HG03457 (cell line): ENCODE data around the gene SPON1.
"Not testable (repeated sequence)": the region's sequence is repeated elsewhere in the genome, so short reads cannot be mapped to it uniquely, and the experiment has no call there.

Experiments used
- ATAC-seq: cut with Tn5 transposase; IDR thresholded peaks from one replicate; pipeline ENCODE4 v1.9.1; 2021; ENCODE audit warnings: moderate number of reproducible peaks; ENCODE audit not compliant: unreplicated experiment

SPON1 gene

DNA sequence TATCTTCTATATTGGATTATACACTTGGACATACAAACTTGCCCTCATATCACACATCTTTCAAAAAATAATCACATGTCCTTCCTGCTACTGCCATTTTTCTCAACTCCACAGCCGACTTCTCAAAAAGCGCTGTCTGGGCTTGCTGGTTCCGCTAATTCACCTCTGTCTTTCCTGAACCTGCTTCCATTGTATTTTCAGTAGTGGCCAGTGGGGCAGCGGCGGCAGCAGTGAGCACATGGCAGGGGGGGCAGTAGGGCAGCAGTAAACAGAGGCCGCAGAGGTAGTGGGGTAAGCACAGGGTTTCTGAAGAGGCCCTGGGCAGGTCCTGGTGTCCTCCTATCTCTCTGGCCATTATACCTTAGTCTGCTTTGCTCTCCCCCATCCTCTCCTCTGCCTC is 270.1 kb downstream of the SPON1 start:
- ATAC-seq = no peak

DNA sequence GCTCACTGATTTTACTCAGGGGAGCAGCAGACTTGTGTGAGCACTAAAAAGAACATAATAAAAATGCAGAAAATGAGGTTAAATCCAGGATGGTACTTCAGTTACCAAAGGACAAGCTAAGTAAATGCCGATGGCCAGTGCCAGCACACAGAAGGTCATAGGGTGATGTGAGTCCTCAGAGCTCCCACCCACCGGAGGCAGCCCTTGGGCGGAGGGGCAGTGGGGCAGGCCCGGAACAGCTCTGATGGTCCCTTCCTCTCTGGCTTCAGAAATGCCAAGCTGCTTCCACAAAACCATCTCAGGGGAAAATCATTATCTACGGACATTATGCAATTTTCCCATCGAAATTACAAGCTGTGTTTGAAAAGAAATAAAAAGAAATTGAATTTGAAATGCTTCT is 271.9 kb downstream of the SPON1 start:
- ATAC-seq = no peak

GRCh38 chr11:14235701-14236100 is 273.2 kb downstream of the SPON1 start:
- no peak for ATAC-seq

DNA sequence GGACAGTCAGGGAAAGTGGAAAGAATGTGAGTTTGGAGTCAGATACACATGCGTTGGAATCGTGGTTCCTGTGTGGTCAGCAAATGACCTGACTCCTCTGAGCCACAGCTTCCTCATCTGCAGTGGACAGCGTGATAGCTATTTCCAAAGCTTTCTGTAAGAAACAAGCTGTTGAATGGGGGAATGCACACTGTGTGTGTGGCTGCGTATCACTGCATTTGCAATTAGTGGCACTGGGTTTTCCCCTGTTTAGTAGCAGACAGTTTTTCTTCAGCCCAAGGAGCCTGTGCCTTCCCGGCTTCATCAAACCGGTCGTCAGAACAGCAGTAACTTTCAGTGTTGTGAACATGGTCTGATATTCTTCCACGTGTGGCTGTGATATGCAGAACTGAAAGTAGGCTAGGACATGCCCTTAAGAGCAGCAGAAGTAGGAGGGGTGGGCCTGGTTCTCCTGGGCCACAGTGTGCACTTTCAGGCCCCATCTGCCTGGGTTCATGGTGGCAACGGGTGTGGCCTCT is 275.0 kb downstream of the SPON1 start:
- peak; percentile 92 for ATAC-seq

- ATAC-seq = no peak
Observed at GRCh38 chr11:14240221-14240620, 277.7 kb downstream of the SPON1 start.

DNA sequence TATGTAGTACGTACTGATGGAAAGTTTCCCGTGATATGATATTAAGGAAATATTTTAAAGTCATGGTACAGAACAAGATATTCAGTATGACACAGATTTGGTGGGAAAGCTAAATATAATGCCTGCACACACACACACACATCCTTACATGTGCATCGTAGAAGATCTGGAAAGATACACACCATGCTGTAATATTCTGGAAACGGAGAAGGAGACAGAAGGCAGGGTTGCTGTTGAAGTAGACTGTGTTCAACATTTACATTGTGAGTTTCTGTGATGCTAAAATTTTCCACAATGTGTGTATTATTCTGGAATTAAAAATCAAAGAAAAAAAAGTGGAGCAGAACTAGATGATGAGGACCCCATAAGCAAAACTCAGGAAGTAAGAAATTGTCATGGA is 278.4 kb downstream of the SPON1 start:
- ATAC-seq = no peak

GRCh38 chr11:14242187-14242586 is 279.7 kb downstream of the SPON1 start:
- no peak for ATAC-seq

- no peak for ATAC-seq
Observed at GRCh38 chr11:14242733-14243132, 280.2 kb downstream of the SPON1 start.

GRCh38 chr11:14244926-14245325 is 282.4 kb downstream of the SPON1 start:
- no peak for ATAC-seq

GRCh38 chr11:14245444-14245843 is 282.9 kb downstream of the SPON1 start:
- no peak for ATAC-seq

- ATAC-seq = no peak
Observed at GRCh38 chr11:14248580-14248981, 286.1 kb downstream of the SPON1 start.

DNA sequence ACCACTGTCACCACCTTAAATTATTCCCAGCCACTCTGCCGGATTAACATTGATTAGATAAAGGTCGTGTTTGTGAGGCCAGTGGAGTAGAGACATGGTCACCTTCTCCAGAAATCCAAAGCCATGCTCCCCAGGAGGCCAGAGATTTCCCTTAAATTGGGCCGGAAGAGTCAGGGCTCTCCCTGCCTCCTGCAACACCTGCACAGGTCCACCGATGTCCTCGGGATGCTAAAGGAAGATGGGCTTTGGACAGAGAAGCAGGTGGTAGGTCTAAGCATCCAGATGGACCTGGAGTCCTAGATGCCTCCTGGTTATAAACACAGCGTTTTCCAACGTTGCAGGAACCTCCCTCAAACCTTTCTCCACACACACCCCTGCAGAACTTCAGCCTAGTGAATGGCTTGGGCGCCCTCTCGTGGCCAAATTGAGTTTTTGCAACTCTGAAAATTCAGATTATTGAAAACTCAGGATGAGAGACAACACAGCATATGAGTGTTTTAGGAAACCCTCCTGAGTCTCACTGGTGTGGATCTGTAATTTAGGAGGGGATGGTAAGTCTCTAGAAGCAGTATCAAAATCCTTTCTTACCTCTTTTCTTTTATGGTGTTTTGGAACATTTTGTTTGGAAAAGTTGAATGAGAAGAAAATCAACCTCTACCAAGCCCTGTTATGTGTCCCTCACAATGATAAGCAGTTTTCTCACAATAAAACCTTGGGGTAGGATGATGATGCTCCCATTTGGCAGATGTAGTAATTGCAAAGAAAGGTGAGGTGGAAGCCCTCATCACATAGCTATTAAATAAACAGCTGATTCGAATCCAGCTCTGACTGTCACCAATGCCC is 286.8 kb downstream of the SPON1 start:
- ATAC-seq = no peak

- ATAC-seq = no peak
Observed at GRCh38 chr11:14251754-14252153, 289.2 kb downstream of the SPON1 start.

GRCh38 chr11:14252501-14252900 is 290.0 kb downstream of the SPON1 start:
- ATAC-seq = not testable (repeated sequence)

DNA sequence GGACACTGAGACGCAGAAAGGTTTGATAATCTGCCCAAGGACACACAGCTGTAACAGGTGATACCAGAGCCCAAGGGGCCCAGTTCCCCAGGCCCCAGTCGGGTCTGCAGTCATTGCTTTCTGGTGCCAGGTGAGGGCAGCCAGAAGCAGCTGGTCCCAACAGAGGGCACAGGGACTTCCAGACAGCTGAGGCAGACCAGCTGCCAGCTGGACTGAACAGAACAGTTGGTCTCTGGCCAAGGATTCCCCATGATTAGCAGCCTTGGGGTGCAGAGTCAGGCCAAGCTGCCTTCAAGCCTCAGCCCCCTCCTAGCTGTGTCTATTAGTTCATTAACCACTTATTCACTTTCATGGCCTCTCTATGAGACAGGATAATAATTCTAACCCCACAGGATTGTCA is 290.9 kb downstream of the SPON1 start:
- no peak for ATAC-seq

DNA sequence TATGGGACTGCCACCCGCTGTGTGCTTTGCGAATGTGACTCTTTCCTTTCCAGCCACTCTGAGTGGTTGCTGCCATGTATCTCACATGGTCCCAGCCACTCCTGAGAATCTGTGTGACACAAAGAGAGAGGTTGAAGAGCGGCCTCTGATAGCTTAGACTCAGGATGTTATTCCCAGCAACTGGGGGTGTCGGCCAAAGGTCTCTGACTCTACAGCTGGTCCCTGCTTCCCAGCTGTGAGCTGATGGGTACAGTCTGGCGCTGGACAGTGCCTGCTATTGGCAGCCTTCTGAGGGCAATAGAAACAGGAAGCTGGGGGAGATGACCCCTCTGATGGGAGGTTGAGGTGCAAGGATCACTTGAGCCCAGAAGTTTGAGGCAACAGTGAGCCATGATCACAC is 291.3 kb downstream of the SPON1 start:
- no peak for ATAC-seq

DNA sequence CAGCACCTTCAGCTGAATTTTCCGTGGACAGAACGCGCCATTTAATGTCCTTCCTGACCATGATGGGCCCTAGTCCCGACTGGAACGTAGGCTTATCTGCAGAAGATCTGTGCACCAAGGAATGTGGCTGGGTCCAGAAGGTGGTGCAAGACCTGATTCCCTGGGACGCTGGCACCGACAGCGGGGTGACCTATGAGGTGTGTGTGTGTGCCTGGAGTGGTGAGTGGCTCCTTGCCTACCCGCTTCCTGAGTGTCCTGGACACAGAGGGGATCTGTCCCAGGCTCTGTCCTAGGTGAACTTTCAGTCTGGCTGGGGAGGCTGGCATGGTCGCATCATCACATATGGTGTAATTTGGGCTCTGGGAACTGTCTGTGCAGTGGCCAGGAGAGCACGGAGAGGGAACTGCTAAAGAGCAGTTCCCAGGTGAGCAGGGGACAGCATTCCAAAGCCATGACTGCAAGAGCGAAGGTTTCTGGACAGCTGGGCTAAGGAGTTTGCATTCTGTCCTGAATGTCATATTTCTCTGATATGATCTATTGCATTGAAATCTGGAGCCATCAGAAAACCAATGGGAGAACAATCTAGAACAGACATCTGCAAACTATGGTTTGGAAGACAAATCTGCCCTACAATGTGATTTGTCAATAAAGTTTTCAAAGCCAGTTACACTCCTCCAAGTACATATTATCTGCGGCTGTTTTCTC is 292.2 kb downstream of the SPON1 start:
- ATAC-seq = no peak

DNA sequence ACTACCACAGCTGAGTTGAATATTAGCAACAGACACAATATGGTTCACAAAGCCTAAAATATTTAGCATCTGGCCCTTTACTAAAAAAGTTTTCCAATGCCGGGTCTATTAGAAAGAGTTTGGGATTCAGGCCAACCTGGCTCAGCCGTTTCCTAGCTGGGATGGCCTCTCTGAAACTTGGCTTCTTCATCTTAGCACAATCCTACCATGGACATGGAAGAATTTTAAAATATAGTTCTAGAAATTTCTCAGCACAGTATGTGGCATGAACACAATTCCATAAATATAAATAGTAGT is 292.7 kb downstream of the SPON1 start:
- no peak for ATAC-seq

DNA sequence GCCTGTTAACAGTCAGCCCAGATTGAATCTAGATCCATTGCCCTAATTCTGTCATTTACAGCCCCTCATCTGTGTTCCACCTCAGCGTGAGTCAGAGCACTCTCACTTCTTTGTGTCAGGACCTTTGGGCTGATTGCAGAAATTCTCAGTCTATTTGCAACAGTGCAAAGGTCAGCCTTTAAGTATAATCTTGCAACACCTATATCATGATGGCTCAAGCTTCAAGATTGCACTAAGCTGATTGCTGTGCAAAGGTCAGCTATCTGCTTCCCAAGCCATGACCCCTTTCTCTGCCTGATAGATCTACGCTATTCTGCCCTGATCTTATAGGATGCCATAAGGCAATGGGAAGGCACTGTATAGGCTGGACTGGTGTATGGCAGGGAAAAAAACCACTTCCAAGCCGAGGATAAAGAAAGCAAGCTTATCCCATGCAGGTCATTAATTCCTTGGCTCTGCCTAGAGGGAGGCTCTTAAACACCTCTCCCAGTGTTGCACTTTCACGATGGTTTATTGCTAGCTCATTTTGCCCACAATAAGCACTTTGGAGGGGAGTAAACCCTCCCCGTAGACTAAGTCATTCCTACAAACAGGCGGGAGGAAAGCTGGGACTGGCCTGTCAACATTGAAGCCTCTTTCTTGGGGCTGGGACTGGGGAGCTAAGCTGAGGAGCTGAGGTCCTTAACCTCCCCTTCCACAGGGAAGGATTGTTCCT is 295.9 kb downstream of the SPON1 start:
- ATAC-seq = no peak

- no peak for ATAC-seq
Observed at GRCh38 chr11:14259186-14259784, 296.8 kb downstream of the SPON1 start.

DNA sequence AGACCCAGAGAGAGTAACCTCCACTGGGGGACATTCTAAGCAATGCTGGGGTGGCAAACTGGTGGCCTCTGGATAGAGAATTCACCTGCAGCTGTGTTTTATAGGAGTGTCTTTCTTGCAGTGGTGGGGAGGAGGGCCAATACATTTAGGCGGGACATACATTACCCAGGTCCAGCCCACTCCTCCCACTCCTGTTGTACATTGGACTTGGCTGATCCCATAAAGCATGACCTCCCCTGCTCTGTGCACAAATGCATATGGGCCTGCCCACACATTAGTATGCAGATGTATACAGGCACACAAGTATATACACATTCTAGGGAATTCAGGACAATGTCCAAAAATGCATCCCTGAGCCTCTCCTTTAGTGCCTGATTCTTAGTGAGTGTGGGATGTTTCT is 297.4 kb downstream of the SPON1 start:
- ATAC-seq = no peak
